Testis (tissue), 3 donors: Measurements from ENCODE around the gene SF3B1. TPM values are rescaled to one million over a fixed set of nuclear protein-coding genes. Genes with fewer than 3 reads are reported as not detected.
"Not testable (repeated sequence)": the region's sequence is repeated elsewhere in the genome, so short reads cannot be mapped to it uniquely, and the experiment has no call there.

ENCODE experiments used
- DNase-seq: peaks from one replicate; pipeline ENCODE4 v3.0.0-alpha.2; 2019
- H3K27ac ChIP-seq, 2 donors: fragments of 200-600 bp; sonication (generic); one replicate each; pipeline ENCODE4 v1.5.1; 2019
- H3K27me3 ChIP-seq: fragments of 200-600 bp; sonication (generic); one replicate; pipeline ENCODE4 v1.5.1; 2019
- H3K36me3 ChIP-seq: fragments of 200-600 bp; sonication (generic); one replicate; pipeline ENCODE4 v1.5.1; 2017; ENCODE audit warnings: low read depth; ENCODE audit errors: missing control alignments
- H3K4me1 ChIP-seq: fragments of 200-600 bp; sonication (generic); one replicate; pipeline ENCODE4 v1.5.1; 2019
- H3K4me3 ChIP-seq, 2 donors: fragments of 200-600 bp; sonication (generic); one replicate each; pipeline ENCODE4 v1.5.1; 2017 to 2019
- H3K9me3 ChIP-seq: fragments of 200-600 bp; sonication (generic); one replicate; pipeline ENCODE4 v1.5.1; 2017
- CTCF ChIP-seq, 3 experiments: fragments of 450-650 bp in 2 of 3; fragments of 200-600 bp in 1 of 3; sonication (generic) in 1 of 3; IDR thresholded peaks; one replicate each; pipeline ENCODE4 v1.5.1; 2016 to 2019; ENCODE audit warnings: antibody characterized with exemption in 3 of 3, mild to moderate bottlenecking in 2 of 3, moderate library complexity in 1 of 3
- POLR2A ChIP-seq: fragments of 450-650 bp; IDR thresholded peaks from one replicate; pipeline ENCODE4 v1.6.1; 2017; ENCODE audit warnings: antibody characterized with exemption, mild to moderate bottlenecking, moderate library complexity
- WGBS, 2 donors: methylation state at CpG; one replicate each; pipeline ENCODE4 v1.1.5; 2018; 5-methylcytosine and 5-hydroxymethylcytosine counted together
- intact Hi-C: fragments of 100-400 bp; cut with DNase I; formaldehyde crosslinking; loops from one replicate; pipeline ENCODE4 v1.15.1; 2023; ENCODE audit warnings: low total_unique reads
- polyA plus RNA-seq: library from polyadenylated mRNA; stranded (reverse); fragments of 350-450 nt; fragmentation: Illumina TruSeq; extraction: RNeasy Lipid Tissue Mini Kit (QIAGEN cat#74804); gene quantifications from one replicate; pipeline ENCODE4 v1.2.3, GENCODE V29; 2014; ENCODE audit warnings: low read depth, low replicate concordance; ENCODE audit not compliant: insufficient read depth
- total RNA-seq, 2 donors: library from RNA; depleted of rRNA; stranded (reverse); fragments of >200 nt; gene quantifications; one replicate each; pipeline ENCODE4 v1.2.3, GENCODE V29; 2016

Gene SF3B1
- total and polyA plus RNA-seq, 3 donors from 2014 or later: 178 to 293 (median 288) TPM

GRCh38 chr2:197387179-197387578, 47.6 kb downstream of the SF3B1 start:
- Histone ChIP-seq H3K36me3 (no peaks in the 10 kb centered on the region), H3K4me1 (no peaks in the 10 kb centered on the region), H3K9me3 (no peaks in the 10 kb centered on the region), H3K27me3 (no peaks in the 10 kb centered on the region), H3K4me3 (no peak overlapping the region), H3K27ac (no peak overlapping the region)
- intact Hi-C loops: no loop called here
- 91 to 92% methylated on average over 8 of the region's 8 CpGs for WGBS, 2 donors
- DNase-seq: no peak
- TF ChIP-seq CTCF (IDR thresholded peaks at IDR 0.05) (no peak), POLR2A (no peak)

GRCh38 chr2:197386242-197386641, 48.6 kb downstream of the SF3B1 start:
- Histone ChIP-seq H3K9me3 (no peaks in the 10 kb centered on the region), H3K4me1 (no peaks in the 10 kb centered on the region), H3K4me3 (no peak overlapping the region), H3K36me3 (no peaks in the 10 kb centered on the region), H3K27me3 (no peaks in the 10 kb centered on the region), H3K27ac (no peak overlapping the region)
- intact Hi-C loops: no loop called here
- WGBS, 2 donors: 92 to 96% methylated on average over 2 of the region's 2 CpGs
- no peak for TF ChIP-seq POLR2A
- TF ChIP-seq CTCF (IDR thresholded peaks at IDR 0.05): no peak
- DNase-seq: no peak

GRCh38 chr2:197383825-197384224, 51.0 kb downstream of the SF3B1 start:
- TF ChIP-seq POLR2A (no peak), CTCF (IDR thresholded peaks at IDR 0.05) (no peak)

GRCh38 chr2:197381641-197382040, 53.2 kb downstream of the SF3B1 start:
- no peaks in the 10 kb centered on the region for H3K4me1 ChIP-seq
- WGBS, 2 donors: 88 to 91% methylated on average over 1 of the region's 1 CpG
- H3K4me3 ChIP-seq: no peak overlapping the region
- intact Hi-C loops: no loop called here
- H3K9me3 ChIP-seq: no peaks in the 10 kb centered on the region
- TF ChIP-seq CTCF (IDR thresholded peaks at IDR 0.05): no peak
- TF ChIP-seq POLR2A: no peak
- no peak for DNase-seq
- H3K27ac ChIP-seq: no peak overlapping the region
- no peaks in the 10 kb centered on the region for H3K36me3 ChIP-seq
- H3K27me3 ChIP-seq: no peaks in the 10 kb centered on the region

More at GRCh38 chr2:197383825-197384224, 51.0 kb downstream of the SF3B1 start:
- intact Hi-C loops: no loop called here
- 80 to 83% methylated on average over 4 of the region's 4 CpGs for WGBS, 2 donors
- H3K36me3 ChIP-seq: no peaks in the 10 kb centered on the region
- DNase-seq: no peak
- H3K9me3 ChIP-seq: no peaks in the 10 kb centered on the region
- H3K27ac ChIP-seq: no peak overlapping the region
- H3K27me3 ChIP-seq: no peaks in the 10 kb centered on the region
- no peak overlapping the region for H3K4me3 ChIP-seq
- H3K4me1 ChIP-seq: no peaks in the 10 kb centered on the region

- H3K4me1 ChIP-seq, DNase-seq, H3K4me3 ChIP-seq, H3K27ac ChIP-seq, H3K9me3 ChIP-seq, H3K27me3 ChIP-seq, intact Hi-C loops, H3K36me3 ChIP-seq: not testable (repeated sequence)
- 92 to 98% methylated on average over 5 of the region's 5 CpGs for WGBS, 2 donors
These were observed 54.9 kb downstream of the SF3B1 start for GRCh38 chr2:197379918-197380309.

GRCh38 chr2:197379308-197379917, 55.4 kb downstream of the SF3B1 start:
- WGBS, 2 donors: 40 to 47% methylated on average over 3 of the region's 3 CpGs

More at GRCh38 chr2:197379308-197379917, 55.4 kb downstream of the SF3B1 start:
- H3K27ac ChIP-seq, H3K27me3 ChIP-seq, H3K36me3 ChIP-seq, H3K4me3 ChIP-seq, H3K4me1 ChIP-seq, intact Hi-C loops, DNase-seq, H3K9me3 ChIP-seq: not testable (repeated sequence)
